Testis (tissue), 2 donors: Measurements from ENCODE around the gene C17orf75.

Experiments used
- CTCF ChIP-seq, 3 experiments: fragments of 450-650 bp in 2 of 3; fragments of 200-600 bp in 1 of 3; sonication (generic) in 1 of 3; IDR thresholded peaks; one replicate each; pipeline ENCODE4 v1.5.1; 2016 to 2019; ENCODE audit warnings: antibody characterized with exemption in 3 of 3, mild to moderate bottlenecking in 2 of 3, moderate library complexity in 1 of 3
- POLR2A ChIP-seq: fragments of 450-650 bp; IDR thresholded peaks from one replicate; pipeline ENCODE4 v1.6.1; 2017; ENCODE audit warnings: antibody characterized with exemption, mild to moderate bottlenecking, moderate library complexity

- TF ChIP-seq POLR2A: no peak
- TF ChIP-seq CTCF (IDR thresholded peaks at IDR 0.05): no peak
Observed at GRCh38 chr17:32299580-32300164, 42.3 kb downstream of the C17orf75 start.
